Measurements from ENCODE around the gene FSD1. TPM values are rescaled to one million over a fixed set of nuclear protein-coding genes. Genes with fewer than 3 reads are reported as not detected.

Gene FSD1
- 45.7 TPM for polyA plus RNA-seq (2013, experiment 1 of 2)
- 36.6 TPM for polyA plus RNA-seq (2013, experiment 2 of 2)

- 3% methylated on average over 23 of the region's 63 CpGs; no CpG with 5 or more reads in 1 of the 2 experiments for WGBS, 2 experiments (ENCODE audit: insufficient coverage in 2 of 2)
- H3K4me3 ChIP-seq (ENCODE audit: extremely low read depth, insufficient read depth, low read length, poor library complexity, severe bottlenecking): peak within 1 kb of the TSS; percentile 44
- H3K4me1 ChIP-seq (ENCODE audit: control insufficient read depth, insufficient read depth, low read length, poor library complexity, severe bottlenecking): no peaks in the 10 kb centered on the region
- peaks cover 20% of the 10 kb centered on the region for H3K36me3 ChIP-seq (ENCODE audit: control insufficient read depth, insufficient read depth, low read length)
- no peak within 1 kb of the TSS for H3K27ac ChIP-seq (ENCODE audit: low read depth, low read length, severe bottlenecking)
- H3K9me3 ChIP-seq (ENCODE audit: control insufficient read depth, low read length): no peaks in the 10 kb centered on the region
Measured at GRCh38 chr19:4304538-4305256, at the start of gene FSD1. FSD1 (plus strand) TSS chr19:4304598; CDS start chr19:4304747, 149 bp downstream.

DNA sequence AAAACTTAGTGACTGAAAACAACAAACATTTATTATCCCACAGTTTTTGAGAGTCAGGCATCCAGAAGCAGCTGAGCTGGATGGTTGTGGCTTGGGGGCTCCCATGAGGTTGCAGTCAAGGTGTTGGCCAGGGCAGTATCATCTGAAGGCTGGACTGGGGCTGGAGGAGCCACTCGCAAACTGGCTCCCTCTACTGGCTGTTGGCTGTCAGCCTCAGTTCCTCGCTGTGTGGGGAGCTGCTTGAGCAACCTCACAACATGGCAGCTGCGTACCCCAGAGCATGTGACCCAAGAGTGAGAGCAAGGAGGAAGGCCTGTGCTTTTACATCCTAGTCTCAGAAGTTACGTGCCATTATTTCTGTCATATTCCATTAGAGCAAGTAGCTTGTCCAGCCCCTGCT lies 47.8 kb upstream of the FSD1 start:
- 95 to 97% methylated on average over 3 to 4 of the region's 4 CpGs for WGBS, 2 experiments (ENCODE audit: insufficient coverage in 2 of 2)
- Histone ChIP-seq H3K4me1 (ENCODE audit: control insufficient read depth, insufficient read depth, low read length, poor library complexity, severe bottlenecking) (no peaks in the 10 kb centered on the region), H3K9me3 (ENCODE audit: control insufficient read depth, low read length) (peaks cover 7% of the 10 kb centered on the region), H3K4me3 (ENCODE audit: extremely low read depth, insufficient read depth, low read length, poor library complexity, severe bottlenecking) (no peak overlapping the region), H3K27ac (ENCODE audit: low read depth, low read length, severe bottlenecking) (no peak overlapping the region), H3K36me3 (ENCODE audit: control insufficient read depth, insufficient read depth, low read length) (peaks cover 68% of the 10 kb centered on the region)

- WGBS, 2 experiments (ENCODE audit: insufficient coverage in 2 of 2): 94 to 100% methylated on average over 2 of the region's 6 CpGs
- H3K4me3 ChIP-seq (ENCODE audit: extremely low read depth, insufficient read depth, low read length, poor library complexity, severe bottlenecking): no peak overlapping the region
- no peaks in the 10 kb centered on the region for H3K4me1 ChIP-seq (ENCODE audit: control insufficient read depth, insufficient read depth, low read length, poor library complexity, severe bottlenecking)
- H3K36me3 ChIP-seq (ENCODE audit: control insufficient read depth, insufficient read depth, low read length): peaks cover 64% of the 10 kb centered on the region
- H3K27ac ChIP-seq (ENCODE audit: low read depth, low read length, severe bottlenecking): no peak overlapping the region
- peaks cover 7% of the 10 kb centered on the region for H3K9me3 ChIP-seq (ENCODE audit: control insufficient read depth, low read length)
Measured at GRCh38 chr19:4257025-4257424, 47.4 kb upstream of the FSD1 start.

DNA sequence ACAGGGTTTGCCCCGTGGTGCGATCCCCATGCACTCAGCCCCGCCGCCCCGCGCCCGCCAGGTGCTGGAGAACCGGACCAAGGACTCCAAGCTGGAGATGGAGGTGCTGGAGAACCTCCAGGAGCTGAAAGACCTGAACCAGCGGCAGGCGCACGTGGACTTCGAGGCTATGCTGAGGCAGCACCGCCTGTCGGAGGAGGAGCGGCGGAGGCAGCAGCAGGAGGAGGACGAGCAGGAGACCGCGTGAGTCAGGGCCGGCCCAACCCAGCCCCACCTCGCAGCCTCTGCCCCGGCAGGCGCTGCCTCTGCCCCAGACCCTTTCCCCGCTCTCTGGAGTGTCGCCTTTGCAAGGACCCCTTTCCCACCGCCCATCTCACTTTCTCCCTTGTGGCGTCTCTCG lies 46.2 kb upstream of the FSD1 start:
- H3K36me3 ChIP-seq (ENCODE audit: control insufficient read depth, insufficient read depth, low read length): peaks cover 64% of the 10 kb centered on the region
- peaks cover 7% of the 10 kb centered on the region for H3K9me3 ChIP-seq (ENCODE audit: control insufficient read depth, low read length)
- no peak overlapping the region for H3K27ac ChIP-seq (ENCODE audit: low read depth, low read length, severe bottlenecking)
- 95 to 99% methylated on average over 28 of the region's 28 CpGs for WGBS, 2 experiments (ENCODE audit: insufficient coverage in 2 of 2)
- H3K4me1 ChIP-seq (ENCODE audit: control insufficient read depth, insufficient read depth, low read length, poor library complexity, severe bottlenecking): no peaks in the 10 kb centered on the region
- H3K4me3 ChIP-seq (ENCODE audit: extremely low read depth, insufficient read depth, low read length, poor library complexity, severe bottlenecking): no peak overlapping the region

DNA sequence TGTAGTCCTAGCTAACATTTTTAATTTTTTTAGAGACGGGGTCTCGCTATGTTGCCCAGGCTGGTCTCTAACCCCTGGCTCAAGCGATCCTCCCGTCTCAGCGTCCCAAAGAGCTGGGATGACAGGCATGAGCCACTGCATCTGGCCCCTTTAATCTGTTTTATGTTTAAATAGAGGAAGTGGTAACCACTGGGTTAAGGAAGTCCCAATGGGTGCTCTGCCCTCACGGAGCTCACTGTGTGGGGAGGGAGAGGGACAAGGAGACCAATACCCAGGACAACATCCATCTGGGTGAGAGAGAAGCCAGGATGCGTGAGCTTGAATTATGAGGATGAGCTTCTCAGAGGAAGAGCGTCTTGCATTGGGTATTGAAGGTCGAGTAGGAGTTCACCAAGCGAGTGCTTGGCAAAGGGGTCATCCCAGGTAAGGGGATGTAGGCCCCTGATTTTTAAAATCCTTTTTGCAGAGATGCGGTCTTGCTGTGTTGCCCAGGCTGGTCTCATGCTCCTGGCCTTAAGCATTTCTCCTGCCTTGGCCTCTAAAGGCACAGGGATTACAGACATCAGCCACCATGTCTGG lies 43.7 kb upstream of the FSD1 start:
- peaks cover 50% of the 10 kb centered on the region for H3K36me3 ChIP-seq (ENCODE audit: control insufficient read depth, insufficient read depth, low read length)
- no peaks in the 10 kb centered on the region for H3K4me1 ChIP-seq (ENCODE audit: control insufficient read depth, insufficient read depth, low read length, poor library complexity, severe bottlenecking)
- H3K9me3 ChIP-seq (ENCODE audit: control insufficient read depth, low read length): peaks cover 7% of the 10 kb centered on the region
- no peak overlapping the region for H3K27ac ChIP-seq (ENCODE audit: low read depth, low read length, severe bottlenecking)
- H3K4me3 ChIP-seq (ENCODE audit: extremely low read depth, insufficient read depth, low read length, poor library complexity, severe bottlenecking): no peak overlapping the region
- WGBS, 2 experiments (ENCODE audit: insufficient coverage in 2 of 2): 99% methylated on average over 10 of the region's 11 CpGs

DNA sequence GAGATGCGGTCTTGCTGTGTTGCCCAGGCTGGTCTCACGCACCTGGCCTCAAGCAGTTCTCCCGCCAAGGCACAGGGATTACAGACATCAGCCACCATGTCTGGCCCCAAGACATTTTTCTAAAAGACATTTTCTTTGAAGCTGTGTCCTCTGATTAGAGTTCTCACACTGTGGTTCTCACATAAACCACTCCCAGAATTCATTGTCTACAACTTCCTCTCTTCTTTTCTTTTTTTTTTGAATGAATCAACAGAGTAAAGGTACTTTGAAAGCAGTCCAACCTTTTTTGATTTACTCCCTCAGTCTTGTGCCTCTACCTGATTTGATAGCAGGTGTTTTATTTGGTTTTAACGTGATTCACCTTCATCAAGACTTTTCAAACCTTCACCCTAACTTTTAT lies 39.6 kb upstream of the FSD1 start:
- no peak overlapping the region for H3K4me3 ChIP-seq (ENCODE audit: extremely low read depth, insufficient read depth, low read length, poor library complexity, severe bottlenecking)
- H3K27ac ChIP-seq (ENCODE audit: low read depth, low read length, severe bottlenecking): no peak overlapping the region
- no peaks in the 10 kb centered on the region for H3K4me1 ChIP-seq (ENCODE audit: control insufficient read depth, insufficient read depth, low read length, poor library complexity, severe bottlenecking)
- no peaks in the 10 kb centered on the region for H3K9me3 ChIP-seq (ENCODE audit: control insufficient read depth, low read length)
- peaks cover 37% of the 10 kb centered on the region for H3K36me3 ChIP-seq (ENCODE audit: control insufficient read depth, insufficient read depth, low read length)
- WGBS, 2 experiments (ENCODE audit: insufficient coverage in 2 of 2): 96 to 100% methylated on average over 3 of the region's 4 CpGs

DNA sequence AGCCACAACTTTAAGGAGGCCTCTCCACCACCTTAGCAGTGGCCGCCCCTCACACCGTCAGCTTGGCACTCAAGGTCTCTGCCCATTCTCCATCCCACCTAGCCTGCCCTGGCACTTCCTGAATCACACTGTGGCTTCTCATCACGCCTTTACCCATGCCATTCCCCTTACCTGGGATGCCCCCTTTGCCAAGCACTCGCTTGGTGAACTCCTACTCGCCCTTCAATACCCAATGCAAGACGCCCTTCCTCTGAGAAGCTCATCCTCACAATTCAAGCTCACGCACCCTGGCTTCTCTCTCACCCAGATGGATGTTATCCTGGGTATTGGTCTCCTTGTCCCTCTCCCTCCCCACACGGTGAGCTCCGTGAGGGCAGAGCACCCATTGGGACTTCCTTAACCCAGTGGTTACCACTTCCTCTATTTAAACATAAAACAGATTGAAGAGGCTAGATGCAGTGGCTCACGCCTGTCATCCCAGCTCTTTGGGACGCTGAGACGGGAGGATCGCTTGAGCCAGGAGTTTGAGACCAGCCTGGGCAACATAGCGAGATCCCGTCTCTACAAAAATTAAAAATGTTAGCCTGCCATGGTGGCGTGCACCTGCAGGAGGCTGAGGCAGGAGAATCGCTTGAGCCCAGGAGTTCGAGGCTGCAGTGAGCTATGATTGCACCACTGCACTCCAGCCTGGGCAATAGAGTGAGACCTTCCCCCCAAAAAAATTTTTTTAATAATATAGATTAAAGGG lies 38.0 kb upstream of the FSD1 start:
- Histone ChIP-seq H3K4me3 (ENCODE audit: extremely low read depth, insufficient read depth, low read length, poor library complexity, severe bottlenecking) (no peak overlapping the region), H3K9me3 (ENCODE audit: control insufficient read depth, low read length) (no peaks in the 10 kb centered on the region), H3K36me3 (ENCODE audit: control insufficient read depth, insufficient read depth, low read length) (peaks cover 37% of the 10 kb centered on the region), H3K27ac (ENCODE audit: low read depth, low read length, severe bottlenecking) (no peak overlapping the region), H3K4me1 (ENCODE audit: control insufficient read depth, insufficient read depth, low read length, poor library complexity, severe bottlenecking) (no peaks in the 10 kb centered on the region)
- WGBS, 2 experiments (ENCODE audit: insufficient coverage in 2 of 2): 90 to 96% methylated on average over 11 to 15 of the region's 18 CpGs

DNA sequence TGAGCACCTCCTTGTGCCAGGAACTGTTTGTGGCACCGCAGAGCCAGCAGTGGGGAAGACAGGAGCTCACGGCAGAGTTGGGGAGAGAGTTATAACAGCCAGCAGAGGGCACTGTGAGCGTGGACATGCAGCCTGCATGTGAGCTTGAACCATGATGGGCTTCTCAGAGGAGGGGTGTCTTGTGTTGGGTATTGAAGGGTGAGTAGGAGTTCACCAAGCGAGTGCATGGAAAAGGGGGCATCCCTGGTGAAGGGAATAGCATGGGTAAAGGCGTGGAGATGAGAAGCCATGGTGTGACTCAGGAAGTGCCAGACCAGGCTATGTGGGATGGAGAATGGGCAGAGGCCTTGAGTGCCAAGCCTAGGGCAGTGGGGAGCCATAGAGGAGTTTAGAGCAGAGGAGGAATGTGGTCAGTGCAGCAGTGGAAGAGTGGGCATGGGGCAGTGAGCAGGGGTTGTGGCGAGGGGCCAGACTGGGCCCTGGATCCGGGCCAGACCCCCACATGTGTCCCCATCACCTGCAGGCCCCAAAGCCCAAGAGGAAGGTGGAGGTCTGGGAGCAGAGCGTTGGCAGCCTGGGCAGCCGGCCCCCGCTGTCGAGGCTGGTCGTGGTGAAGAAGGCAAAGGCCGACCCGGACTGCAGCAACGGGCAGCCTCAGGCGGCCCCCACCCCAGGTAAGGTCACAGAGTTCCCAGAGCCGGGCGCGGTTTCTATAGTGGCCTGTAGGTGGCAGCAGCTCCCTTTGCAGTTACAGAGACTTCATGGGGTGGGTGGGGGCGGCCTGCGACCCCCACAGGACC lies 37.1 kb upstream of the FSD1 start:
- Histone ChIP-seq H3K9me3 (ENCODE audit: control insufficient read depth, low read length) (no peaks in the 10 kb centered on the region), H3K36me3 (ENCODE audit: control insufficient read depth, insufficient read depth, low read length) (peaks cover 36% of the 10 kb centered on the region), H3K4me3 (ENCODE audit: extremely low read depth, insufficient read depth, low read length, poor library complexity, severe bottlenecking) (no peak overlapping the region), H3K4me1 (ENCODE audit: control insufficient read depth, insufficient read depth, low read length, poor library complexity, severe bottlenecking) (no peaks in the 10 kb centered on the region), H3K27ac (ENCODE audit: low read depth, low read length, severe bottlenecking) (no peak overlapping the region)
- 35 to 46% methylated on average over 17 of the region's 21 CpGs for WGBS, 2 experiments (ENCODE audit: insufficient coverage in 2 of 2)

- H3K27ac ChIP-seq (ENCODE audit: low read depth, low read length, severe bottlenecking): no peak overlapping the region
Measured at GRCh38 chr19:4267901-4268815, 36.2 kb upstream of the FSD1 start.

More at GRCh38 chr19:4267901-4268815, 36.2 kb upstream of the FSD1 start:
- no peak overlapping the region for H3K4me3 ChIP-seq (ENCODE audit: extremely low read depth, insufficient read depth, low read length, poor library complexity, severe bottlenecking)
- WGBS, 2 experiments (ENCODE audit: insufficient coverage in 2 of 2): 94 to 95% methylated on average over 22 to 26 of the region's 30 CpGs
- H3K9me3 ChIP-seq (ENCODE audit: control insufficient read depth, low read length): no peaks in the 10 kb centered on the region
- H3K36me3 ChIP-seq (ENCODE audit: control insufficient read depth, insufficient read depth, low read length): peaks cover 27% of the 10 kb centered on the region
- no peaks in the 10 kb centered on the region for H3K4me1 ChIP-seq (ENCODE audit: control insufficient read depth, insufficient read depth, low read length, poor library complexity, severe bottlenecking)

Data from mesodermal cell (in vitro differentiated cells).